ENCODE results near the gene MEGF9. TPM values are rescaled to one million over a fixed set of nuclear protein-coding genes. Genes with fewer than 3 reads are reported as not detected.
"Not testable (repeated sequence)": the region's sequence is repeated elsewhere in the genome, so short reads cannot be mapped to it uniquely, and the experiment has no call there.

The MEGF9 gene
- total RNA-seq, 1 experiment from 2014 or later: 7.5 TPM

DNA sequence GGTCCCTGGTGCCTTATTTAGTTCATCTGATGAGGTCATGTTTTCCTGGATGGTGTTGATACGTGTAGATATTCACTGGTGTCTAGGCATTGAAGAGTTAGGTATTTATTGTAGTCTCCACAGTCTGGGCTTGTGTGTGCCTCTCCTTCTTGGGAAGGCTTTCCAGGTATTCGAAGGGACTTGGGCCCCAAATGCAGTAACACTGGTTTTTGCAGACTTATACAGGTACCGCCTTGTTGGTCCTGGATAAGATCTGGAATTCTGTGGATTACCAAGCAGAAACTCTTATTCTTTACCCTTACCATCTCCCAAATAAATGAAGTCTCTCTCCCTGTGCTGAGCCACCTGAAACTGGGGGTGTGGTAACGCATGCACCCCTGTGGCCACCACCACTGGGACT, 34.1 kb downstream of the MEGF9 start:
- in situ Hi-C loops (cut with HindIII; ENCODE audit: low sequenced_read_pairs): no loop called here
- DNase-seq (ENCODE audit: low spot score): no peak

DNA sequence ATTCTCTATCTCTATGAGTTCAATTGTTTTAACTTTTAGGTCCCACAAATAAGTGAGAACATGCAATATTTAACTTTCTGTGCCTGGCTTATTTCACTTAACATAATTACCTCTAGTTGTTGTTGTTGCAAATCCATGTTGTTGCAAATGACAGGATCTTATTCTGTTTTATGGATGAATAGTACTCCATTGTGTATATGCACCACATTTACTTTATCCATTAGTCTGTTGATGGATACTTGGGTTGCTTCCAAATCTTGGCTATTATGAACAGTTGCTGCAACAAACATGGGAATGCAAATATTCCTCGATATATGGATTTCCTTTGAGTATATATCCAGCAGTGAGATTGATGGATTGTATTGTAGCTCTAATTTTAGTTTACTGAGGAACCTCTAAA, 36.3 kb downstream of the MEGF9 start:
- DNase-seq (ENCODE audit: low spot score): no peak
- in situ Hi-C loops (cut with HindIII; ENCODE audit: low sequenced_read_pairs): no loop called here

DNA sequence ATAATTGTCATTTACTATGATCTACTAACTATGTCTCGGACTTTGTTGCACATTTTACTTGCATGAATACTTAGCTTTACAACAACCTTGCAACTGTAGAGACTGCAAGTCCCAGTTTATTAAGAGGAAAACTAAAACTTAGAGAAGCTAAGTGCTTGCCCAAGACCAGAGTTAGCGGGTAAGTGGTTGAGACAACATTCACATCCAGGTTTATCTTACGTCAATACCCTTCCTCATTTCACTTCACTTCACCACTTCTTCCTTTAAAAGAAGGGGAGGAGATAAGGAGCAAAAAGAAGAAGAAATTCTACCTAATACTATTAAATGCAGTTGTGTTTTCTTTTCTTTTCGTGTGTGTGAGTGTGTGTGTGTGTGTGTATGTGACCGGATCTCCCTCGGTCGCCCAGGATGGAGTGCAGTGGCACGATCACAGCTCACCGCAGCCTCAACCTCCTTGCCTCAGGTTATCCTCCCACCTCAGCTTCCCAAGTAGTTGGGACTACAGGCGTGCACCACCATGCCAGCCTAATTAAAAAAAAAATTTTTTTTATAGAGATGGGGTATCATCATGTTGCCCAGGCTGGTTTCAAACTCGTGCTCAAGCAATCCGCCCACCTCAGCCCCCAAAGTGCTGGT, 37.4 kb downstream of the MEGF9 start:
- no peak for DNase-seq (ENCODE audit: low spot score)
- in situ Hi-C loops (cut with HindIII; ENCODE audit: low sequenced_read_pairs): no loop called here

DNA sequence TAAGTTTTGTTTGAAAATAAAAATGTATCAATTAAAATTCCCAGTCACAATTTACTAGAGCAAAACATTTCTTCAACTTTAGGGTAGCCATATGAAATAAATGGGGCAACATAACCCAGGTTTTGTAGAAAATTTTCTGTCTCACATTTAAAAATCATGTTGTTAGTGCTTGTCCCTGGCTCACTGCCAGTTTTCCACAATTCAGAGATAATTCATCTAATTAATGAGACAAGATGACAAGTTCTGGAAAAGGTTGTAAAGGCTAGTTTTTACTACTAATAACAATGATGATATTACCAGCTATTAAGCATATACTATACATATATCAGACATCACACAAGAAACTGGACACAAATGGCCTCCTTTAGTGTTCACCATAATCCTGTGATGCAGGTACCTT, 45.9 kb downstream of the MEGF9 start:
- no peak for DNase-seq (ENCODE audit: low spot score)
- in situ Hi-C loops (cut with HindIII; ENCODE audit: low sequenced_read_pairs): no loop called here

DNA sequence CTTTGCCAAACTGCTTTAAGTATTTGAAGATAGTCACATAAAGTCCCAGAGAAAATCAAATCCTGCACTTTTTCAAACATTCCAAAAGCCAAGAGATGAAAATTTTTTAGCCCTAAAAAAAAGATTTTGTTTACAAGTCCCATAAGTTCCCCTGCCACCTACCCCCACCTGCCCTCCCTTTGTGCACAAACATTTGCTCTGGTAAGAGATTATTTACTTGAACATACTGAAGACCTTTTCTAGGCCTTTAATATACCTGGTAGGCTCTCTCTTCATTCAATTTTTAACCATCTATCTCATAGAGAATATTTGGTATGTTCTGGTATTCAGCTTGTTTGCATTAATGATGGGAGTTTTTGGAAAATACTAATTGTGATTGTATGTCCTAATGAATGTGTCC, 50.3 kb downstream of the MEGF9 start:
- DNase-seq (ENCODE audit: low spot score): no peak
- in situ Hi-C loops (cut with HindIII; ENCODE audit: low sequenced_read_pairs): no loop called here

DNA sequence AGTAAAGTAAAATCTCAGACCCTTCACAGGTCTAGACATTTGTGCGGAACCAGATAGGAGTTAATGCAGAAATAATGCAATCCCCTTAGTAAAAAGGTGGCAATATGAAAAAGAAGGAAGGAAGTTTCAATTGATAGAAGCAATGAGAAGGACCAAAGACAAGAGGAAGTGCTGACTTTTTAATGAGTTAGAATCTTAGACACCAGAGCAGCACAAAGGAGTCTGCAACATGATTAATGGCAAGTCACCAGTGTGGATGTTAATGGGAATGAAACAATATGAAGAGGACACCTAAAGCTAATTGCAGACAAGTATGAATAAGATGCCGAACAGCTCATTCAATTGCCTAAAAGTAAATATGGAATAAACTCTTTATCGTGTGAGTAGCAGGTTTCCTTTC, 50.9 kb downstream of the MEGF9 start:
- DNase-seq (ENCODE audit: low spot score): no peak
- in situ Hi-C loops (cut with HindIII; ENCODE audit: low sequenced_read_pairs): no loop called here

DNA sequence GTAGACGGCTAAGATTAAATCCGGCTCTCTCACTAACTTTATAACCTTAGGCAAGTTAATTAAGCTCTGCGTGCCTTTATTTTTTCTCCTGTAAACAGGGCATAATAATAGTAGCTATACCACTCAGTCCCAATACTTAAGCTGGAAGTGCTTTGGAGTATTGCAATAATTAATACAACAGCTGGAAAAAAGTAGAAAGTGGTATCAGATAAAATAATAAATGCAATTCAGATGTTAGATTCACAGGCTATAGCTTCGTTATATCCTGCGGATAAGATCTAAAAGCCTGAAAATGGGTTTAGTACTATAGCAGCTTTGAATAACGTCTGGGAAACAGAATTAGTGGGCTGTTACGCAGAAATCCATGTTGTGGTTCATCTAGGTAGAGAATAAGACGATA, 51.8 kb downstream of the MEGF9 start:
- in situ Hi-C loops (cut with HindIII; ENCODE audit: low sequenced_read_pairs): no loop called here
- no peak for DNase-seq (ENCODE audit: low spot score)

DNA sequence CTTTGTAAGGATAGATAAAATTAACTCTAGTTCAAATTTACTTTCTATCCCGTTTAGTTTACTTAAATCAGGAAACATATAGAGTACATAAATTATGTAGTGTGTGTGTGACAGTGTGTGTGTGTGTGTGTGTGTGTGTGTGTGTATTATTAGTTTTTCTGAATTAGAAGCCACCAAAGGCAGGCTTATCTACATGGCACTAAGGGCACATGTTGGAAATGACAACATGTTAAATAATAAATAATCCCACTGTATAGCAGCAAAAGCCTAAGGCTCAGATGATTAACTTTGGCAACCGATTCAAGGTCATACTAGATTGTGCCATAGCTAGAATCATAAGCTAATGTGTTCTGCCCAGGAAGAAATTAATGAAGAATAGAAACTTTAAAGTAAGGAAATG, 54.6 kb downstream of the MEGF9 start:
- no peak for DNase-seq (ENCODE audit: low spot score)
- in situ Hi-C loops (cut with HindIII; ENCODE audit: low sequenced_read_pairs): no loop called here

DNA sequence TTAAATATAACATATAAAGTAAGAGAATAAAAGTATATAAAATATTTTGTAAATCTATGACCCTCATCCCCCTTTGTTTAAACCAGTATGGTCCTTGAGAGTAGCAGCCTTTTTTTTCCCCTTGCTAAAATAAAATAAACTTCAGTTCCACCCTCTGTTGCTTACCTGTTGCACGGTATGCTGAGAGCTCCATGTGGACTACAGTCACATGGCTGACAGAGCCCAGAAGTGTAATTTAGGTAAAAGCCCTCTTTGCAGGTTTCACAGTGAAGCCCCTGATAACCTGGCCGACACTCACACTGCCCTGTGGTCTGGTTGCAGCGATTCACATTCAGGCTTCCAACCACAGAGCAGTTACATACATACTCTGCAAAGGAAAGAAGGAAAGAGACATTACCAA, 55.1 kb downstream of the MEGF9 start:
- in situ Hi-C loops (cut with HindIII; ENCODE audit: low sequenced_read_pairs): no loop called here
- no peak for DNase-seq (ENCODE audit: low spot score)

DNA sequence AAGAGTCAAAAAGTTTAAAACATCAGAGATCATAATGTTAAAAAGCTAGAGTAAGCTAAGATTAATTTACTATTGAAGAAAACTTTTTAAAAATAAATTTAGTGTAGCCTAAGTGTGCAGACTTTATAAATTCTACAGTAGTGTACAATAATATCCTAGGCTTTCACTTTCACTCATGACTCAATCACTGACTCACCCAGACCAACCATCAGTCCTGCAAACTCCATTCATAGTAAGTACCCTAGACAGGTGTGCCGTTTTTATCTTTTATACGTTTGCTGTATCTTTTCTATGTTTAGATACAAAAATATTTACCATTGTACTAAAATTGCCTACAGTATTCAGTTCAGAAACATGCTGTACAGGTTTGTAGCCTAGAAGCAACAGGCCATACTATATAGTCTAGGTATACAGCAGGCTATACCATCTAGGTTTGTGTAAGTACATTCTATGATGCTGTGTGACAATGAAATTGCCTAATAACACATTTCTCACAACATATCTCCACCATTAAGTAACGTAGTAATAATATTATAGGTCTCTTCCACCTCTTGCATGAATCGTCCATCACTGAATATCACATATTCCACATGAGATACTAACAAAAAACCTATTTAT, 59.2 kb downstream of the MEGF9 start:
- in situ Hi-C loops (cut with HindIII; ENCODE audit: low sequenced_read_pairs): no loop called here
- DNase-seq (ENCODE audit: low spot score): no peak

DNA sequence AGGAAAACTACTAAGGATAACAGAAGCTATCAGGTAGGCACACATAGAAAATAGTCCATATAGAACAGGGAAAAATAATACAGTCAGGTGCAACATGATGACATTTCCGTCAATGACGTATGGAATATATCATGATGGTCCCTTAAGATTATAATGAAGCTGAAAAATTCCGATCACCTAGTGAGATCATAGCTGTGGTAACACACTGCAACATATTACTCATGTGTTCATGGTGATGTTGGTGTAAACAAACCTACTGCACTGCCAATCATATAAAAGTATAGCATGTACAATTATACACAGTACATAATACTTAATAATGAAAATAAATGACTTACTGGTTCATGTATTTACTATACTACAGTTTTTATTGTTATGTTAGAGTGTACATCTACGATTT, 60.0 kb downstream of the MEGF9 start:
- in situ Hi-C loops (cut with HindIII; ENCODE audit: low sequenced_read_pairs): no loop called here
- DNase-seq (ENCODE audit: low spot score): no peak

DNA sequence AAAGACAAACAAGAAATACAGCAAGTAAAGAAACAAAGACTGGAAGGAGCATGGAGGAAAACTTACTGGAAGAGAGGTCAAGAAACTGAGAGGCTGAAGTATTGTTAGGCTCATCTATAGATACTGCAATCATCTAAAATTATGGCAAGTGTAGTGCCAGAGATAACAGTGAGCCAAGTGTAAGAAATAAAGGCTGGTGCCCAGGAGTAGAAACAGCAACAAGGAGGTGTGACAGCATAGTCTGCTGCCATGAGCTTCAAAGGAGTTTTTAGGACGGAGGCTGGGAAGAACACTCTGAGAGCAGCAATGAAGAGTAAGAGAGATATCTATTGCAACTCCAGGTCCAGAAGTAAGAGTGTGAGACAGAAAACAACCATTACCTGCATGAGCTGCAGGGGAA, 60.5 kb downstream of the MEGF9 start:
- in situ Hi-C loops (cut with HindIII; ENCODE audit: low sequenced_read_pairs): no loop called here
- no peak for DNase-seq (ENCODE audit: low spot score)

DNA sequence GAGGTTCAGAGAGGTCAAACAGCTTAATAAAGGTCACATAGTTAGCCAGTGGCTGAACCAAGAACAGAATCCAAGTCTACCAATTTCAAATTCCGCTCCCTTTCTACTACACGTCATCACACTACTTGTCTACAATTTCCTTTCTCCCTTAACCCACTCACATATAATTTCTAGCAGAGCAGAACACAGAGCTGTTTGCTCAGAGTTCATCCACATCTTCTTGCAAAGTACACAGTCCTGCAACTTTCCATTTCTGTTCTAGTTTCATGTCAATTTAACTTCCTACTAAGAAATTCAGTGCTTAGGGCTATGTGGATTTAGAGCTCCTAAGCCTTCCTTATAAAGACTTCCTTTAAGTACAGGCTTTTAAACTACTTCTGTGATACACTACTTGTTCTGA, 61.3 kb downstream of the MEGF9 start:
- in situ Hi-C loops (cut with HindIII; ENCODE audit: low sequenced_read_pairs): no loop called here
- no peak for DNase-seq (ENCODE audit: low spot score)

DNA sequence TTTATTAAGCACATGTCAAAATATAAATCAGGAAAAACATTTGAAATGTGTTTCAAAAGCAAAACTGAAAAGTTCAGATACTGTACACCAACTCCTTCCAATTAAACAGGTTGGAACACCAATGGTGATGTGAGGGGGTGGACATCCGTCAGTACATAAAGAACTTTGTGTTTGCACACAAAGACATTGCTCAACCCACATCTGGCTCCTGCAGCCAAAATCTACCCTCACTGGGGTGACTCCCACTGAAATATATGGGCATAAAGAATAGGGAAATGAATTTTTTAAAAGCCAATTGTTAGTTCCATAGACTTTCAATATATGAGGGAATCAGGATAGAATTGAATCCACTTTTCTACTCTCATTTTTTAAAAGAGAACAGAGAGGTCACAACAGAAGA, 63.9 kb downstream of the MEGF9 start:
- in situ Hi-C loops (cut with HindIII; ENCODE audit: low sequenced_read_pairs): no loop called here
- DNase-seq (ENCODE audit: low spot score): no peak

DNA sequence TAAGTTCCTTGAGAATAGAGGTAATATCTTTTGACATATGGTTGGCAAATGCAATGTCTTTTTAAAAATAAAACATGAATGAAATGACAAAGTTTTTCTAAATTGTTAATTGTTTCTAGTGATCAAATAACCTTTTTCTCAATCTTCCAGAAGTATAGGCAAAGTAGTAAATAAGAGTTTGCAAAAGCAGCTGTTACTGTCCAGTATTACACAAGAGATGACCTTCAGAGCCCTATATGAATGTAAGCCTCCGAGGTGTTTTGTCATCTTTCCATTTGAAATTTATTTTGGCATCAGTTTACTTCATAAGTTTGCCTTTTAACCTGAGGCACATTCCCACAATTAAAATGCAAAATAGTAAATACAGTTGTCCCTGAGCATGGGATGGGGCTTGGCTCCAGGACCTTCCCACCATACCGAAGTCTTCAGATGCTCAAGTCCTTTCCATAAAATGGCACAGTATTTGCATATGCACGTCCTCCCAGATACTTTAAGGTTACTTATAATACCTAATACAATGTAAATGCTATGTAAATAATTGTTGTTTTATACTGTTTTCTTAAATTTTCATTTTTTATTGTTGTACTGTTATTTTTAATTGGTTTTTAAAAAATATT, 65.6 kb downstream of the MEGF9 start:
- in situ Hi-C loops (cut with HindIII; ENCODE audit: low sequenced_read_pairs): no loop called here
- DNase-seq (ENCODE audit: low spot score): no peak

DNA sequence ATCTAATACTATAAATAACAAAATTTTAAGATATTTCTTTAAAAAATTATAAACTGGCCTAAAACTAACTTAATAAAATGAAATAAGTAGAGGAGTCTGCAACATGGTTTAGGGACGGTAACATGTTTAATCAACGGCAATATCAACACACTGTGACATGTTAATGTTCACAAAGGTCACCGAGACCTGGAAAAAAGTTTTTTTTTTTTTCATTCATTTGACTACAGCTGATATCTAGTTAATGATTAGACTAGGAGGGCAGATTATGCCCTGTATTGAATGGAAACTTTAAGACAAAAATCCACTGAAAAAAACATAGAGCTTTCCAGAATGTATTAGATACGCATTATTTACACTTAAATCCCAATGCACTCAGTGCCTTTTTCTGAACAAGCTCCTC, 67.3 kb downstream of the MEGF9 start:
- in situ Hi-C loops (cut with HindIII; ENCODE audit: low sequenced_read_pairs): no loop called here
- no peak for DNase-seq (ENCODE audit: low spot score)

DNA sequence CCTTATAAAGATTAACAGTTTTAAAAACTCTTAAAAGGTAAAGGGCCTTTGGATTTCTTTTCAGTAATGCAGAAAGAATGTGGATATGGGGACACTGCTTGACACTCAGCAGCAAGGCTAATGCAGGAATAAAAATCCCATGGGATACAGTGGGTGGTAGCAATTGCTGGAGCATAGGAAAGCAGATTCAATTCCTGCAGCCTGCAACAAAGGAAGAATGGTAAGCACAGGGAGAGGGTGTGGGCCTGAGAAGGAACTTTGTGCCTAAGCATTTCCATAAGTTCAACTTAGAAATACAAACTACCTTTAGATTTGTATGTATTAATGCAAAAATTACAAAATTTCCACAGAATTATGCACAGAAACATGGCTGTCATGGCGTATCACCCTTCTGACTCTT, 68.5 kb downstream of the MEGF9 start:
- in situ Hi-C loops (cut with HindIII; ENCODE audit: low sequenced_read_pairs): no loop called here
- DNase-seq (ENCODE audit: low spot score): no peak

DNA sequence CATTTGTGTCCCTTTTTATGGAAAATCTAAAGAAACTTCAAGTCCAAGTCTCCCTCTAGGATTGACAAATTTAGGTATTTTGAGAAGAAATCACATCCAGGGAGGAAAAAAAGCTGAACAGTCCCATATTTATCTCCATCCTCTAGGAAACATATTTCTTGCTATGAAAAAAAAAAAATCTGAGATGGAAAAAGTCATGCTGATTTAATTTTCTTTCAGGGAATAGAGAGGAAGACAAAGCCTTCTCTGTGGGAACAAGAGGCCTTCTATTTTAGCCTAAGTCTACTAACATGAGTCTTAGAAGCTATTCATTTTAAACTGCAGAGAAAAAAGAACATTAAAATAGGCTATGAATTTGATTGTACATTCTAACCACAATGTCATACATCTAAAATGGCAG, 71.2 kb downstream of the MEGF9 start:
- in situ Hi-C loops (cut with HindIII; ENCODE audit: low sequenced_read_pairs): no loop called here
- no peak for DNase-seq (ENCODE audit: low spot score)

DNA sequence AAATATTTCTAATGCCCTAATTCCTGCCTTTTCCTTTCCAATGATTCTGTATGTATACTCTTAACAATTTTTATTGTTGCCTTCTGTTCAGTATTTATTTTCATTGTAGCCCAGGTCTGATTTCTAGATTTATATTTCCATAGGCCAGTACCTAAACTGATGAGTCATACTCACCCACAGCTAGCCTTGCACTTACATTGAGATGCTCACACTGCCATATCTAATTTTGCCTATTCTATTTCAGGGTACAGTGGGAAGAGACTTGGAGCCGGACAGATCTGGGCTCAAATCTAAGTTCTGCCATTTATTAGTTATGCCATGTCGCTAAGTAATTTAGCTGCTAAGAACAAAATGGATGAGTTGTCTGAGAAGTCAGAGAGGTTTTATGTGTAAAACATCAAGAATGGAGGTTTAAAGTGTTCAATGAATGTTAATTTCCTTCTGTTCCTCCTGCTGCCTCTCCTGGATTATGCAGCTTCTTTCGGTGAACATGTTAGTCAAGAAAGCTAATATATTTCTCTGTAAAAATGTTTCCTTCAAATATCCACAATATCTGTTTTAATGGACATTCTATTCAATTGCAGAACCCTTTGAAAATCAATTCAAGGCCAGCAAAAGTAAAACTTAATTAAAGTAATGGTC, 72.0 kb downstream of the MEGF9 start:
- no peak for DNase-seq (ENCODE audit: low spot score)
- in situ Hi-C loops (cut with HindIII; ENCODE audit: low sequenced_read_pairs): no loop called here

DNA sequence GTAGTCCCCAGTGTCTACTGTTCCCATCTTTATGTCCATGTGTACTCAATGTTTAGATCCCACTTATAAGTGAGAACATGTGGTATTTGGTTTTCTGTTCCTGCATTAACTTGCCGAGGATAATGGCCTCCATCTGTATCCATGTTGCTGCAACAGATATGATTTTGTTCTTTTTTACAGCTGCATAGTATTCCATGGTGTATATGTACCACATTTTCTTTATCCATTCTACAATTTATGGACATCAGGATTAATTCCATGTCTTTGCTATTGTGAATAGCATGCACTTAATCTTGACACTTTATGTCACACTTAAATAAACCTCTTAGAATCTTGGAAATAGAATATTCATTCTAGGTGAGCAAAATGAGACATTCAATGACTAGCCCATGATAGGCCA, 73.4 kb downstream of the MEGF9 start:
- in situ Hi-C loops (cut with HindIII; ENCODE audit: low sequenced_read_pairs); DNase-seq (ENCODE audit: low spot score): not testable (repeated sequence)

DNA sequence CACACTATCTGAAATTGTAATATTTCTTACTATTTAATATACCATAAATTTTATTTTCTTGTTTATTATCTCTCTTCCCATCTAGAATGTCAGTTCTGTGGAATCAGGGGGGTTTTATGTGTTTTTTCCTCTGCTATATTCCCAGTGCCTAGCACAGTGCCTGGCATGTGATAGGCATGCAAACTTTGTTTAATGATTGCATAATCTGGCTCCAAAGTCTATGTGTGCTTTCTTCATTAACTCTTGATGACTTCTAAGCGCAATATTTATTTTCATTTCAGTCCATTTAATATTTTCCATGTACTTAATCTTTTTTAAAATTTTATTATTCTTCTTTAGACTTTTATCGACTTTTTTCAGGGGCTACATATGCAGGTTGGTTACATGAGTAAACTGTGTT, 73.9 kb downstream of the MEGF9 start:
- in situ Hi-C loops (cut with HindIII; ENCODE audit: low sequenced_read_pairs): no loop called here
- DNase-seq (ENCODE audit: low spot score): no peak
